SU-DHL-6 (cell line): ENCODE data around the gene IMPG2.
"Not testable (repeated sequence)": the region's sequence is repeated elsewhere in the genome, so short reads cannot be mapped to it uniquely, and the experiment has no call there.

ENCODE experiments used
- H2AFZ ChIP-seq: fragments of 200-600 bp; sonication (generic); 2 replicates; pipeline ENCODE4 v1.6.1; 2014; ENCODE audit warnings: low read depth, mild to moderate bottlenecking, moderate library complexity, mixed read lengths, antibody characterized with exemption, low read length; ENCODE audit not compliant: severe bottlenecking
- H3F3A ChIP-seq: fragments of 200-600 bp; shearing (Covaris generic); 2 replicates; pipeline ENCODE4 v1.6.0; 2016; ENCODE audit warnings: antibody characterized with exemption, mild to moderate bottlenecking; ENCODE audit not compliant: insufficient read depth
- H3K27ac ChIP-seq: fragments of 200-600 bp; sonication (generic); 2 replicates; pipeline ENCODE4 v1.5.1; 2016; ENCODE audit warnings: low read depth, mild to moderate bottlenecking, low read length, moderate library complexity, mixed read lengths
- H3K27me3 ChIP-seq: fragments of 200-600 bp; sonication (generic), shearing (Covaris generic); 2 replicates; pipeline ENCODE4 v1.6.0; 2014; ENCODE audit warnings: mild to moderate bottlenecking, low read length
- H3K36me3 ChIP-seq: fragments of 200-600 bp; sonication (generic); 2 replicates; pipeline ENCODE4 v1.6.1; 2014; ENCODE audit warnings: mild to moderate bottlenecking, low read length, mixed read lengths
- H3K4me2 ChIP-seq: fragments of 300-600, 200-600 bp; shearing (Covaris generic), sonication (generic); 2 replicates; pipeline ENCODE4 v1.6.0; 2014; ENCODE audit warnings: low read length, low read depth, mild to moderate bottlenecking; ENCODE audit not compliant: poor library complexity, severe bottlenecking
- H3K4me3 ChIP-seq: fragments of 200-600 bp; sonication (generic); 2 replicates; pipeline ENCODE4 v1.5.1; 2014; ENCODE audit warnings: antibody characterized with exemption, low read length, mild to moderate bottlenecking, mixed read lengths; ENCODE audit not compliant: insufficient read depth, poor library complexity, severe bottlenecking
- H3K79me2 ChIP-seq: fragments of 200-600 bp; sonication (generic); 2 replicates; pipeline ENCODE4 v1.6.1; 2014; ENCODE audit warnings: mild to moderate bottlenecking, low read length, moderate library complexity; ENCODE audit not compliant: insufficient read depth
- H3K9ac ChIP-seq: fragments of 200-600 bp; sonication (generic); 2 replicates; pipeline ENCODE4 v1.7.0; 2014; ENCODE audit warnings: mild to moderate bottlenecking, low read length
- H3K9me2 ChIP-seq: fragments of 200-600 bp; sonication (generic); replicated peaks from 2 replicates; pipeline ENCODE4 v1.6.1; 2014; ENCODE audit warnings: low read length; ENCODE audit not compliant: insufficient read depth
- H3K9me3 ChIP-seq: fragments of 200-600 bp; sonication (generic); 2 replicates; pipeline ENCODE4 v1.6.1; 2014; ENCODE audit warnings: low read length, mixed read lengths; ENCODE audit not compliant: insufficient read depth
- H4K20me1 ChIP-seq: fragments of 200-600 bp; sonication (generic); 2 replicates; pipeline ENCODE4 v1.6.1; 2014; ENCODE audit warnings: low read depth, mild to moderate bottlenecking, antibody characterized with exemption, low read length, moderate library complexity, mixed read lengths
- CTCF ChIP-seq: fragments of 200-600 bp; sonication (generic); IDR thresholded peaks from one replicate; pipeline ENCODE4 v1.5.1; 2017; ENCODE audit warnings: antibody characterized with exemption, mild to moderate bottlenecking, low read length, moderate library complexity; ENCODE audit not compliant: insufficient read depth, poor library complexity, severe bottlenecking
- EZH2phosphoT487 ChIP-seq: fragments of 200-600 bp; sonication (generic), shearing (Covaris generic); conservative IDR thresholded peaks from 2 replicates; pipeline ENCODE4 v1.6.1; 2018; ENCODE audit warnings: mild to moderate bottlenecking, antibody characterized with exemption, low read length, moderate library complexity, mixed read lengths

Gene IMPG2

DNA sequence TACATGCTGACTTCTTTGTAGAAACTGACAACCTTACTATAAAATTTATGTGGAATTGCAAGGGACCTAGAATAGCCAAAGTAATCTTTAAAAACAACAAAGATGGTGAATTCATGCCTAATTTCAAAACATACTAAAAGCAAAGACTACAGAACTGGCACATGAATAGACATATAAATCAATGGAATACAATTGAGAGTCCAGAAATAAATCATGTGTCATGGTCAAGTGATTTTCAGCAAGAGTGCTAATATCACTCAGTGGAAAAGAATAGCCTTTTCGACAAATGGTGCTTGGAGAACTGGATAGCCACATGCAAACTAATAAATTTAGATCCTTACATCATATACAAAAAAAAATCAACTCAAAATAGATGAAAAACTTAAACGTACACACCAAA is 8.7 kb downstream of the IMPG2 start:
- Histone ChIP-seq H3K27me3 (no peaks in the 10 kb centered on the region), H3F3A (no peaks in the 10 kb centered on the region), H4K20me1 (no peaks in the 10 kb centered on the region), H2AFZ (no peak overlapping the region), H3K9ac (no peak overlapping the region), H3K36me3 (0 out of 2 replicates have a peak, but pooled peaks cover 3% of the 10 kb centered on the region), H3K9me3 (peaks cover 12% of the 10 kb centered on the region; the same call in 1 of the 2 replicates), H3K79me2 (no peaks in the 10 kb centered on the region), H3K27ac (no peak overlapping the region), H3K4me2 (no peak overlapping the region), H3K4me3 (no peak overlapping the region), H3K9me2 (no peaks in the 10 kb centered on the region)
- TF ChIP-seq CTCF = no peak
- no peak for TF ChIP-seq EZH2phosphoT487

- no peak overlapping the region for H3K27ac ChIP-seq
- H3K36me3 ChIP-seq = 0 out of 2 replicates have a peak, but pooled peaks cover 4% of the 10 kb centered on the region
- peaks cover 12% of the 10 kb centered on the region; the same call in 1 of the 2 replicates for H3K9me3 ChIP-seq
- no peaks in the 10 kb centered on the region for H3F3A ChIP-seq
- no peak overlapping the region for H3K9ac ChIP-seq
- TF ChIP-seq CTCF (no peak), EZH2phosphoT487 (no peak)
- H3K79me2 ChIP-seq = no peaks in the 10 kb centered on the region
- no peaks in the 10 kb centered on the region for H3K27me3 ChIP-seq
- no peaks in the 10 kb centered on the region for H3K9me2 ChIP-seq
- no peak overlapping the region for H3K4me3 ChIP-seq
- no peaks in the 10 kb centered on the region for H4K20me1 ChIP-seq
- no peak overlapping the region for H2AFZ ChIP-seq
- no peak overlapping the region for H3K4me2 ChIP-seq
These were observed 9.4 kb downstream of the IMPG2 start for GRCh38 chr3:101310978-101311375.

DNA sequence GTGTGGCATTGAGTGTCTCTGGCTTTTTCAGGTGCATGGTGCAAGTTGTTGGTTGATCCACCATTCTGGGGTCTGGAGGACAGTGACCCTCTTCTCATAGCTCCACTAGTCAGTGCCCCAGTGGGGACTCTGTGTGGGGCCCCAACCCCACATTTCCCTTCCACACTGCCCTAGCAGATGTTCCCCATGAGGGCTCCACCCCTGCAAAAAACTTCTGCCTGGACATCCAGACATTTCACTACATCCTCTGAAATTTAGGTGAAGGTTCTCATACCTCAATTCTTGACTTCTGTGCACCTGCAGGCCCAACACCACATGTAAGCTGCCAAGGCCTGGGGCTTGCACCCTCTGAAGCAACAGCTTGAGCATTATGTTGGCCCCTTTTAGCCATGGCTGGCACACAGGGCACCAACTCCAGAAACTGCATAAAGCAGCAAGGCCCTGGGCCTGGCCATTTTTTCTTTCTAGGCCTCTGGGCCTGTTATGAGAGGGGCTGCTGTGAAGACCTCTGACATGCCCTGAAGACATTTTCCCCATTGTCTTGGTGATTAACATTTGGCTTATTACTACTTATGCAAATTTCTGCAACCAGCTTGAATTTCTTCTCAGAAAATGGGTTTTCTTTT is 12.1 kb downstream of the IMPG2 start:
- not testable (repeated sequence) for H3F3A ChIP-seq, H3K27me3 ChIP-seq, H4K20me1 ChIP-seq, H3K9ac ChIP-seq, H3K4me3 ChIP-seq, H2AFZ ChIP-seq, H3K79me2 ChIP-seq, H3K27ac ChIP-seq, H3K9me2 ChIP-seq, H3K36me3 ChIP-seq, H3K4me2 ChIP-seq
- peaks cover 12% of the 10 kb centered on the region; the same call in 1 of the 2 replicates for H3K9me3 ChIP-seq

- Histone ChIP-seq H3K4me3 (no peak overlapping the region), H3F3A (no peaks in the 10 kb centered on the region), H3K9me3 (peaks cover 12% of the 10 kb centered on the region; the same call in 1 of the 2 replicates), H2AFZ (no peak overlapping the region), H3K79me2 (no peaks in the 10 kb centered on the region), H3K9me2 (no peaks in the 10 kb centered on the region), H3K36me3 (0 out of 2 replicates have a peak, but pooled peaks cover 4% of the 10 kb centered on the region), H3K9ac (no peak overlapping the region), H3K27ac (no peak overlapping the region), H3K4me2 (no peak overlapping the region), H3K27me3 (no peaks in the 10 kb centered on the region), H4K20me1 (no peaks in the 10 kb centered on the region)
- TF ChIP-seq CTCF (no peak), EZH2phosphoT487 (no peak)
These were observed 16.5 kb downstream of the IMPG2 start for GRCh38 chr3:101303836-101304235.
